Measurements from ENCODE around the gene COL1A1. TPM values are rescaled to one million over a fixed set of nuclear protein-coding genes. Genes with fewer than 3 reads are reported as not detected.
A peak's percentile ranks its signal among the peaks of the same experiment; 100 is the strongest.

The COL1A1 gene
- polyA plus RNA-seq (2013, experiment 1 of 2; ENCODE audit: insufficient read length), result 18,379 TPM
- 21,657 TPM for polyA plus RNA-seq (2013, experiment 2 of 2; ENCODE audit: insufficient read length)

GRCh38 chr17:50201276-50201854, at the start of gene COL1A1:
Gene COL1A1 (minus strand): TSS chr17:50201631. CDS start chr17:50201513, 118 bp downstream.
- peak; percentile 95 for DNase-seq

- no peak for DNase-seq
Measured at GRCh38 chr17:50248255-50248654, 46.8 kb upstream of the COL1A1 start.

DNA sequence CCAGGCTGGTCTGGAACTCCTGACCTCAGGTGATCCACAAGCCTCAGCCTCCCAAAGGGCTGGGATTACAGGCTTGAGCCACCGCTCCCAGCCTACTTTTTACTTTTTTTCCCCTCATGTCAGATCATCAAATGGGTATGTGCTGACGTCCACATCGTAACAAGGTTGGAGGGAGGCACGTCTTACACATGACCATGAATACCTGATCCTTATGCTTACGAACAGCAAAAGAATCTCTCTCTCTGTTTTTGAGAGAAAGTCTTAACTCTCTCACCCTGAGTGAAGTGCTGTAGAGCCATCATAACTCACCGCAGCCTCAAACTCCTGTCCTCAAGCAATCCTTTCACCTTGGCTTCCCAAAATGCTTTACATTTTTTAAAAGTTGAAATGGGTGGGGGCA, 43.3 kb upstream of the COL1A1 start:
- DNase-seq, result no peak

- DNase-seq, result no peak
Measured at GRCh38 chr17:50241431-50241830, 40.0 kb upstream of the COL1A1 start.

DNA sequence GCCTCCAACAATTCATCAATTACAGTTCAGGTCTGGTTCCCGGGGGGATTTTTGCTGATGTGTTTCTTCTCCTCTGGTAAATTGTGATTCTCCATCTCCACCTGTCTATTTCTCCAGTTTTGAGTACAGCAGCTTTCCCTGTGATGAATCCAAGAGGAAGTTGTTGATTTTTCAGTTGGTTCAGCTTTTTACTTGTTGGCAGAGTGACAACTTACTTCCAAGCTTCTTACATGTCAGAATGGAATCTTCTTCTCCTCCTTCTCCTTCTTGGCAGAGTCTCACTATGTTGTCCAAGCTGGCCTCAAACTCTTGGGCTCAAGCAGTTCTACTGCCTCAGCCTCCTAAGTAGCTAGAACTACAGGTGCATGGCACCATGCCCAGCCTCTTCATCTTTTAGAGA, 39.4 kb upstream of the COL1A1 start:
- peak; percentile 88 for DNase-seq

DNA sequence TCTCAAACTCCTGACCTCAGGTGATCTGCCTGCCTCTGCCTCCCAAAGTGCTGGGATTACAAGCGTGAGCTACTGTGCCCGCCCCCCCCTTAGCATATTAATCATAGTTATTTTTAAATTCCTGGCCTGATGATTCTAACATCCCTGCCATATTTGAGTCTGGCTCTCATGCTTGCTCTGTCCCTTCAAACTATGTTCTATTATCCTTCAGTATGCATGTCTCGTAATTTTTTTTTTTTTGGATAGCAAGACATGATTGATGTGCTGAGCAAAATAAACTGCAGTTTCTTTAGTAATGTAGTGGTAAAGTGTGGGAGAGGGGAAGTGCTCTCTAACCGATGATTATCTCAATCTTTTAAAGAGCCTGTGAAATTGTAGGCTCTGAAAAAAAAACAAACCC, 38.5 kb upstream of the COL1A1 start:
- DNase-seq, result peak; percentile 86

- peak; percentile 18 for DNase-seq
Measured at GRCh38 chr17:50238601-50239280, 37.3 kb upstream of the COL1A1 start.

DNA sequence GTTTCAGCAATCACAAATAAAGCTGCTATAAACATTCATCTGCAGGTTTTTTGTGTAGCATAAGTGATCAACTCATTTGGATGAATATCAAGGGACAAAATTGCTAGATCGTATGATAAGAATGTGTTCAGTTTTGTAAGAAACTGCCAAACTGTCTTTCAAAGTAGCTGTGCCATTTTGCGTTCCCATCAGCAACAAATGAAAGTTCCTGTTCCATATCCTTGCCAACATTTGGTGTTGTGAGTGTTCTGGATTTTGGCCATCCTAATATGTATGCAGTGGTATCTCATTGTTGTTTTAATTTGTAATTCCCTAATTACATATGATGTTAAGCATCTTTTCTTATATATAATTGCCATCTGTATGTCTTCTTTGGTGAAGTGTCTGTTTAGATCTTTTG, 36.5 kb upstream of the COL1A1 start:
- no peak for DNase-seq

DNA sequence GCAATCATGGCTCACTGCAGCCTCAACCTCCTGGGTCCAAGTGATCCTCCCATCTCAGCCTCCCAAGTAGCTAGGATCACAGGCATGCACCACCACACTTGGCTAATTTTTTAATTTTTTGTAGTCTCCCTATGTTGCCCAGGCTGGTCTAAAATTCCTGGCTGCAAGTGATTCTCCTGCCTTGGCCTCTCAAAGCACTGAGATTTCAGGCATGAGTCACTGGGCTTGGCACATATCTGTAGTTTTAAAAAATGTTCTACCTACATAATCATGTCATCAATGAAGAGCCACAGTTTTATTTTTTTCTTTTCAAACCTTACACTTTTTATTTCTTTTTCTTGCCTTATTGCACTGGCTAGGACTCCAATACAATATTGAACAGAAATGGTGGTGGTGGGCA, 33.1 kb upstream of the COL1A1 start:
- DNase-seq, result peak; percentile 30

- DNase-seq, result no peak
Measured at GRCh38 chr17:50225701-50226240, 24.3 kb upstream of the COL1A1 start.

DNA sequence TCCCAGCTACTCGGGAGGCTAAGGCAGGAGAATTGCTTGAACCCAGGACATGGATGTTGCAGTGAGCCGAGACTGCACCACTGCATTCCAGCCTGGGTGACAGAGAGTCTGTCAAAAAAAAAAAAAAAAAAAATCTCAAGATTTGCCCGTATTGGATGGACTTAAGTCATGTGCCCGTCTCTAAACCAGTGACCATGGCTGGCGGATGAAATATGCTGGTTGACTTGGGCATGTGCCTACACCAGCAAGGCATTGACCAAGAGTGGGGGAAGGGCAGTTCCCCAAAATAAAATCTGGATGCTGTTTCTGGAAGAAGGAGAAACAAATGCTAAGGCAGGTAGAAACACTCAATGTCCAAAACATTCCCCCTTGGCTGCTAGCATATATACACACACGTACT, 21.5 kb upstream of the COL1A1 start:
- no peak for DNase-seq

DNA sequence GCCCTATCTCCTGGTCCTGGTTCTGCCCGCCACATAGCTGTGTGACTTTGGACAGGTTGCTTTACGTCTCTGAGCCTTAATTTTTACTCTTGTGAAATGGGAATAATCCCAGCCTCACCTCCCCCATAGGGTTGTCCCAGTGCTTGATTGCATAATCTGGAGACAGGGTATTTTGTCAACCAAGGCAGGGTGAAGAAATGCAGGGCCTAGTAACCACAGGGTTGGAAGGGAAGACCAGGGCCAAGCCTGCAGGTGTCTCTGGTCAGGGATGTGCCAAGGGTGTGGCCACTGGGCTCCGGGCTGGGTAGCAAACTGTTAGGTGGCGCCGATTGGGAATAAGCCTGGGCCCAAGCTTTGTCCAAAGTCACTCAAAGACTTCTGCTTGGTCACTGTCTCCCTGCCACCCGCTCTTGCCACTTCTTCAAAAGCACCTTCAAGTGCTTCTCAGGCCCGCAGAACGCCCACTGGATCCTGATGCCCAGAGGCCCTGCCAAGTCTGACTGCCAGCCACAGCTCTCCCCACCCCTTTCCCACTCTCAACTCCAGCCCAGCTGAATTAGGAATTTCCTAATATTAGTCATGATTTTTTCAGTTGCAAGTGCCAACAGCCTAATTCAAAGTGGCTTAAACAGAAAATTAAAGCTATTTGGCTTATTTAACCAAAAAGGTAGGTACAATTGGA, 20.6 kb upstream of the COL1A1 start:
- DNase-seq, result peak; percentile 76

GRCh38 chr17:50221266-50221863, 19.9 kb upstream of the COL1A1 start:
- peak; percentile 87 for DNase-seq

DNA sequence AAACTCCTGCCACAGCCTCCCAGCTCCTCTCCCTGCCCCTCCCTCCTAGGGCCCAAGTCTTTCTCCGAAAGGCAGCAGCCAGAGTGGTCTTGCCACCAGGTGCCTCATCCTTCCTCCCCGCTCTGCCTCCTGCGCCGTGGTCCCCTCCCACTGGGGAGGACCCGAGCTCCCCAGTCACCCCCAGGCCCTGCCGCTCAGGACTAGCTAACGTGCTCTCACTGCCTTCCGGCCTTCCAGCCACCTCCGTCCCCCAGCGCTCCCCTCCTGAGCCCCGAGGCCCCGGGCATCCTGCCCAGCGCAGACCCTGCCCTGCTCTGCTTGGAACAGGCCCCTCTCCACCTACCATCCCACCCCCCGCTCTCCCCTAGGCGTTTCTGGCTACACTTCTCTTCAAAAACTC, 19.4 kb upstream of the COL1A1 start:
- no peak for DNase-seq

DNA sequence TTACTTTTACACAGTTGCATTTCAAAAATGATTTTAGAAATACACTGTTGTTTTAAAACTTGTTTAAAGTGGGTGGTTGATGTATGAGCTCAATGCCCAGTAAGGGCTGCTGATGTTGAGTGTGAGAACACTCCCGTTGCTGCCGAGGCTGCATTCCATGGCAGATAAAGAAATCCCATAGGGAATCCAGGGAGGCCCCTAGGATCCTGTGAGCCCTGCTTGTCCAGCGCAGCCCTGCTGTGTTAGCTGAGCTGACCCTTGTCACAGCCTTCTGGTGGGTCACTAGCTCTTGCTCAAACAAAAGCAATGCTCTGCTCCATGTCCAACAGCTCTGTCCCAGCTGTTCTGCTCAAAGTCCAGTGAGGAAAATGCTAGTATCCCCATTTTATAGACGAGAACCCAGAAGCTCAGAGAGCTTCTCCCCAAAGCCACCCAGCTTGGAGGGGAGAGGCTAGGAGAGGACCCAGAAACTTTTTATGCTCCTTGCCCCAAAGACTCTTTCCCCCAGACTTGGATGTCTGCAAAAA, 18.6 kb upstream of the COL1A1 start:
- peak; percentile 96 for DNase-seq

DNA sequence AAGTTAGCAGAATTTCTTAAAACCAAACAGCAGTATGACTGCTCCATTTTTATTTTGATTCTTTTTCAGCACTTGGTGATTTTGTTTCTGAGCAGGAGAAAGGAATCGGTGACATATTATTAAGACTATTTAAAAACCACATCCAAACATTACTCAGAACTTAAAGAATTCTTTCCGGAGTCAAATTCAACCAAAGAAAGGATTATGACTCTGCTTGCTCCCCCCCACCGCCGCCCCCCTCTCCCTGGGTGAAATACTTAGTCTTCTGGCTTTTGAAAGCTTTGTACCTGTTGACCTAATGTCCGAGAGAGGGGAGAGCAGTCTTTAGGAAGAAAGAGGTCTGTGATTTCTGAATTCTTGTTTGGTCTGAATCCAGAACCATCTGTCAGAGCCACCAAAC, 17.9 kb upstream of the COL1A1 start:
- peak; percentile 96 for DNase-seq

- DNase-seq, result peak; percentile 99
Measured at GRCh38 chr17:50218771-50219315, 17.4 kb upstream of the COL1A1 start.

DNA sequence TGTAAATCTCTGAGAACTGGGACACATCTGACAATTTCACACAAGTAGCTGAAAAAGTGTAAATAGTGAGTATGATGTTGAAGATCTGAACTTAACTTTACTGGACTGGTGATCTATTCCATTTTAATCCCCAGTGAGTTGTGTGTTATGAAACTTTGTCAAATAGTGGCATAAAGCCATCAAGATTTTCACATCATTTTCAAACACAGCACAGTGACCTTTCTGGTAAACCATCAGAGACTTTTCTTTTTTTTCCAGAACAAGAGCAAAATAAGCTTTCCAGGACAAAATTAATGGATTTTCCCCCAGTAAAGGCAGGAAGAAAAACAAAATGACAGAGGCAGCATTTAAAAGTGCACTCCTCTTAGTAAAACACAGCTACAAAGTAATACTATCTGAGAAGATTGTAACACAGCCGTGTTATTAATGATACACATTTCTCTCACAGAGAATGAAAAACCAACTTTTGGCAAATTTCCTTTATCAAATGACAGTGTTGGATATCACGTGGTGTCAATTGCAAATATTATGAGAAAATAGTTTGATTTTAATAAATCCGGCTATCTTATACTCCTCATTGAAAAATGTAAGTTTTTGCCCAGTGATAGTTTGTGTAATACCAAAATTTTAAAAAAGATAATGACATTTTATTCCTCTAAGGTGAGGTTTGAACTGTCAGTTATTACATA, 16.8 kb upstream of the COL1A1 start:
- peak; percentile 73 for DNase-seq

GRCh38 chr17:50217591-50217990, 16.2 kb upstream of the COL1A1 start:
- peak; percentile 73 for DNase-seq

- peak; percentile 72 for DNase-seq
Measured at GRCh38 chr17:50214976-50215760, 13.7 kb upstream of the COL1A1 start.

All from fibroblast of skin of back (primary cell).